22Rv1 (cell line): ENCODE results near the gene SPZ1.

Experiments used
- CTCF ChIP-seq: fragments of 450-650 bp; IDR thresholded peaks from 2 replicates; pipeline ENCODE4 v1.5.1; 2017; ENCODE audit warnings: mild to moderate bottlenecking
- ZFX ChIP-seq: fragments of 450-650 bp; IDR thresholded peaks from 2 replicates; pipeline ENCODE4 v1.6.1; 2017; ENCODE audit warnings: antibody characterized with exemption, borderline replicate concordance

GRCh38 chr5:80282054-80282453 is 37.7 kb upstream of the SPZ1 start:
- TF ChIP-seq CTCF (no peak), ZFX (no peak)
